Stomach (tissue), 9 donors: Measurements from ENCODE around the gene RELN. TPM values are rescaled to one million over a fixed set of nuclear protein-coding genes. Genes with fewer than 3 reads are reported as not detected.

Source experiments
- DNase-seq, 2 donors: peaks; one replicate each; pipeline versions ENCODE4 v3.0.0 to v3.0.0-alpha.2; 2013 to 2019
- H3K27ac ChIP-seq, 5 donors: fragments of 200-600 bp in 4 of 5; sonication (generic) in 4 of 5; one replicate each; pipeline ENCODE4 v1.5.1; 2013 to 2019; ENCODE audit warnings: mild to moderate bottlenecking in 1 of 5, moderate library complexity in 1 of 5
- H3K27me3 ChIP-seq, 3 donors: fragments of 200-600 bp; sonication (generic); one replicate each; pipeline ENCODE4 v1.5.1; 2017 to 2019; ENCODE audit warnings: mixed run types in 1 of 3
- H3K36me3 ChIP-seq, 4 donors: fragments of 200-600 bp; sonication (generic); 1 replicate in 3 of 4; 2 replicates in 1 of 4; pipeline ENCODE4 v1.5.1; 2016 to 2019
- H3K4me1 ChIP-seq, 4 donors: fragments of 200-600 bp; sonication (generic); one replicate each; pipeline ENCODE4 v1.5.1; 2016 to 2019
- H3K4me3 ChIP-seq, 4 donors: fragments of 200-600 bp; sonication (generic) in 3 of 4; one replicate each; pipeline ENCODE4 v1.5.1; 2016 to 2019; ENCODE audit warnings: mild to moderate bottlenecking in 1 of 4
- H3K9me3 ChIP-seq, 4 donors: fragments of 200-600 bp; sonication (generic); one replicate each; pipeline ENCODE4 v1.5.1; 2016 to 2019
- CTCF ChIP-seq, 7 experiments: fragments of 450-650 bp in 4 of 7; fragments of 200-600 bp in 3 of 7; sonication (generic) in 3 of 7; IDR thresholded peaks; one replicate each; pipeline ENCODE4 v1.5.1; 2016 to 2019; ENCODE audit warnings: antibody characterized with exemption in 7 of 7, control low read depth in 2 of 7, mild to moderate bottlenecking in 1 of 7
- EP300 ChIP-seq: sonication (generic); formaldehyde crosslinking; IDR thresholded peaks from one replicate; pipeline ENCODE4 v1.6.1; 2017; ENCODE audit warnings: antibody characterized with exemption
- POLR2A ChIP-seq, 4 donors: fragments of 450-650 bp; IDR thresholded peaks; one replicate each; pipeline ENCODE4 v1.6.1; 2016; ENCODE audit warnings: antibody characterized with exemption in 4 of 4, control low read depth in 2 of 4, mild to moderate bottlenecking in 1 of 4, moderate library complexity in 1 of 4
- POLR2AphosphoS5 ChIP-seq, 3 donors: sonication (generic); formaldehyde crosslinking; IDR thresholded peaks; one replicate each; pipeline ENCODE4 v1.6.1; 2016; ENCODE audit warnings: antibody characterized with exemption in 3 of 3
- WGBS, 5 donors: extraction: QIAGEN DNeasy Blood & Tissue Kit in 3 of 5; methylation state at CpG; one replicate each; pipeline versions ENCODE4 v1.1.5 to v1.1.7; 2013 to 2018; 5-methylcytosine and 5-hydroxymethylcytosine counted together
- intact Hi-C: fragments of 100-400 bp; cut with DNase I; formaldehyde crosslinking; loops from one replicate; pipeline ENCODE4 v1.15.1; 2023; ENCODE audit warnings: low total_unique reads
- polyA plus RNA-seq, 3 donors: library from polyadenylated mRNA; stranded (reverse); fragments of 200-250 nt; gene quantifications; one replicate each; pipeline ENCODE4 v1.2.3, GENCODE V29; 2013
- total RNA-seq, 5 donors: library from RNA; depleted of rRNA; stranded (reverse); fragments of >200 nt; gene quantifications; one replicate each; pipeline versions ENCODE4 v1.1.0 to v1.2.3, GENCODE V29; 2014 to 2016
- donor health status: healthy with polysubstance abuse.
- donor health status: Bipolar disorder and iron deficiency.
- donor health status: healthy.

Gene RELN
- total and polyA plus RNA-seq, 8 donors = 0.19 to 14.3 (median 2.2) TPM

- DNase-seq = no peak
- no peak overlapping the region for H3K4me3 ChIP-seq
Observed at GRCh38 chr7:103690242-103690974, 299.1 kb downstream of the RELN start.

GRCh38 chr7:103689255-103689654 lies 300.2 kb downstream of the RELN start:
- 26 to 45% (median 34%) methylated on average over 5 of the region's 5 CpGs for WGBS, 5 donors
- Histone ChIP-seq H3K9me3 (no peaks in the 10 kb centered on the region), H3K4me1 (no peaks in the 10 kb centered on the region), H3K27ac (no peak overlapping the region), H3K4me3 (no peak overlapping the region), H3K36me3 (no peaks in the 10 kb centered on the region), H3K27me3 (no peaks in the 10 kb centered on the region)
- intact Hi-C loops = no loop called here
- no peak for DNase-seq
- TF ChIP-seq POLR2A (IDR thresholded peaks at IDR 0.05) (no peak), POLR2AphosphoS5 (IDR thresholded peaks at IDR 0.05) (no peak)

More at GRCh38 chr7:103690242-103690974, 299.1 kb downstream of the RELN start:
- Histone ChIP-seq H3K4me1 (no peaks in the 10 kb centered on the region), H3K27ac (no peak overlapping the region), H3K36me3 (no peaks in the 10 kb centered on the region), H3K27me3 (no peaks in the 10 kb centered on the region), H3K9me3 (no peaks in the 10 kb centered on the region)
- intact Hi-C loops = no loop called here
- TF ChIP-seq CTCF (IDR thresholded peaks at IDR 0.05) = no peak
- WGBS, 5 donors = 41 to 50% (median 45%) methylated on average over 6 of the region's 6 CpGs

GRCh38 chr7:103687951-103688350 lies 301.5 kb downstream of the RELN start:
- DNase-seq = no peak
- WGBS, 5 donors = 85 to 95% (median 90%) methylated on average over 1 of the region's 1 CpG
- H3K4me3 ChIP-seq = no peak overlapping the region
- TF ChIP-seq EP300 (no peak), POLR2AphosphoS5 (IDR thresholded peaks at IDR 0.05) (no peak), CTCF (IDR thresholded peaks at IDR 0.05) (no peak), POLR2A (IDR thresholded peaks at IDR 0.05) (no peak)
- no peak overlapping the region for H3K27ac ChIP-seq
- intact Hi-C loops = no loop called here
- no peaks in the 10 kb centered on the region for H3K27me3 ChIP-seq
- no peaks in the 10 kb centered on the region for H3K9me3 ChIP-seq
- no peaks in the 10 kb centered on the region for H3K36me3 ChIP-seq
- H3K4me1 ChIP-seq = no peaks in the 10 kb centered on the region

GRCh38 chr7:103687272-103687671 lies 302.2 kb downstream of the RELN start:
- Histone ChIP-seq H3K27ac (no peak overlapping the region), H3K4me3 (no peak overlapping the region), H3K9me3 (no peaks in the 10 kb centered on the region), H3K27me3 (no peaks in the 10 kb centered on the region), H3K36me3 (no peaks in the 10 kb centered on the region), H3K4me1 (no peaks in the 10 kb centered on the region)
- 88 to 97% (median 94%) methylated on average over 1 of the region's 1 CpG for WGBS, 5 donors
- DNase-seq = no peak
- intact Hi-C loops = no loop called here
- TF ChIP-seq CTCF (IDR thresholded peaks at IDR 0.05) (no peak), EP300 (no peak), POLR2A (IDR thresholded peaks at IDR 0.05) (no peak), POLR2AphosphoS5 (IDR thresholded peaks at IDR 0.05) (no peak)

- H3K27ac ChIP-seq = no peak overlapping the region
- no peak for DNase-seq
- TF ChIP-seq POLR2AphosphoS5 (IDR thresholded peaks at IDR 0.05) (no peak), EP300 (no peak), CTCF (IDR thresholded peaks at IDR 0.05) (no peak)
- 55 to 70% (median 64%) methylated on average over 2 of the region's 2 CpGs for WGBS, 5 donors
- H3K4me1 ChIP-seq = no peaks in the 10 kb centered on the region
- H3K36me3 ChIP-seq = no peaks in the 10 kb centered on the region
- H3K9me3 ChIP-seq = no peaks in the 10 kb centered on the region
- no peaks in the 10 kb centered on the region for H3K27me3 ChIP-seq
- intact Hi-C loops = no loop called here
- H3K4me3 ChIP-seq = no peak overlapping the region
Observed at GRCh38 chr7:103686763-103687162, 302.7 kb downstream of the RELN start.
